GM21825 (cell line): ENCODE measurements around the gene RAB11B.
"Not testable (repeated sequence)": the region's sequence is repeated elsewhere in the genome, so short reads cannot be mapped to it uniquely, and the experiment has no call there.

ENCODE experiments used
- ATAC-seq: cut with Tn5 transposase; IDR thresholded peaks from one replicate; pipeline ENCODE4 v1.9.1; 2021; ENCODE audit warnings: mild to moderate bottlenecking, moderate library complexity; ENCODE audit not compliant: unreplicated experiment

RAB11B gene

GRCh38 chr19:8389891-8390616 lies at the start of gene RAB11B:
RAB11B (plus strand) TSS chr19:8390360; CDS start chr19:8390417, 57 bp downstream.
- ATAC-seq = peak; percentile 87

GRCh38 chr19:8341504-8341903 lies 48.7 kb upstream of the RAB11B start:
- ATAC-seq = not testable (repeated sequence)

- ATAC-seq = no peak
These were observed 47.9 kb upstream of the RAB11B start for GRCh38 chr19:8342316-8342683.

GRCh38 chr19:8342684-8343482 lies 47.3 kb upstream of the RAB11B start, which contains the start of gene KANK3:
KANK3 (minus strand) TSS chr19:8343262; CDS start chr19:8337828, 5,434 bp downstream.
- peak; percentile 97 for ATAC-seq

GRCh38 chr19:8343483-8343844 lies 46.7 kb upstream of the RAB11B start:
- ATAC-seq = no peak

GRCh38 chr19:8349629-8350372 lies 40.4 kb upstream of the RAB11B start:
- not testable (repeated sequence) for ATAC-seq

GRCh38 chr19:8352134-8352827 lies 37.9 kb upstream of the RAB11B start:
- ATAC-seq = no peak

GRCh38 chr19:8352845-8353244 lies 37.3 kb upstream of the RAB11B start:
- not testable (repeated sequence) for ATAC-seq

- no peak for ATAC-seq
These were observed 34.3 kb upstream of the RAB11B start for GRCh38 chr19:8355631-8356402.

GRCh38 chr19:8357007-8357521 lies 33.1 kb upstream of the RAB11B start:
- no peak for ATAC-seq

GRCh38 chr19:8358948-8359347 lies 31.2 kb upstream of the RAB11B start:
- ATAC-seq = no peak

GRCh38 chr19:8360196-8360595 lies 30.0 kb upstream of the RAB11B start:
- ATAC-seq = no peak

- no peak for ATAC-seq
These were observed 28.0 kb upstream of the RAB11B start for GRCh38 chr19:8361921-8362793.

- no peak for ATAC-seq
These were observed 26.1 kb upstream of the RAB11B start, which contains the start of gene ANGPTL4 for GRCh38 chr19:8363803-8364771. ANGPTL4 (plus strand) TSS chr19:8364155; CDS start chr19:8364322, 167 bp downstream.

- no peak for ATAC-seq
These were observed 24.0 kb upstream of the RAB11B start for GRCh38 chr19:8366121-8366581.

GRCh38 chr19:8366961-8367326 lies 23.2 kb upstream of the RAB11B start:
- ATAC-seq = no peak

- ATAC-seq = no peak
These were observed 22.7 kb upstream of the RAB11B start for GRCh38 chr19:8367327-8368001.
